OCI-LY1 (cell line): ENCODE data around the gene ITSN1.

Source experiments
- H2AFZ ChIP-seq: fragments of 200-600 bp; sonication (generic), shearing (Covaris generic); 2 replicates; pipeline ENCODE4 v1.6.0; 2014; ENCODE audit warnings: antibody characterized with exemption, mild to moderate bottlenecking, low read length
- H3F3A ChIP-seq: fragments of 200-600 bp; sonication (generic), shearing (Covaris generic); 2 replicates; pipeline ENCODE4 v1.6.0; 2014; ENCODE audit warnings: mild to moderate bottlenecking, antibody characterized with exemption, low read length, moderate library complexity; ENCODE audit not compliant: insufficient read depth
- H3K27ac ChIP-seq: fragments of 200-600 bp; sonication (generic); 2 replicates; pipeline ENCODE4 v1.5.1; 2014; ENCODE audit warnings: low read length, mixed run types, mild to moderate bottlenecking, low read depth; ENCODE audit not compliant: poor library complexity, severe bottlenecking
- H3K27me3 ChIP-seq: fragments of 200-600 bp; sonication (generic); 2 replicates; pipeline ENCODE4 v1.6.0; 2014; ENCODE audit warnings: antibody characterized with exemption, mild to moderate bottlenecking, low read length, moderate library complexity; ENCODE audit not compliant: insufficient read depth
- H3K36me3 ChIP-seq: fragments of 200-600 bp; sonication (generic); 2 replicates; pipeline ENCODE4 v1.6.1; 2014; ENCODE audit warnings: mild to moderate bottlenecking, antibody characterized with exemption, low read length, moderate library complexity, mixed read lengths; ENCODE audit not compliant: insufficient read depth
- H3K4me1 ChIP-seq: fragments of 200-600 bp; sonication (generic); 2 replicates; pipeline ENCODE4 v1.5.1; 2014; ENCODE audit warnings: mild to moderate bottlenecking, low read length, moderate library complexity; ENCODE audit not compliant: insufficient read depth, severe bottlenecking
- H3K4me2 ChIP-seq: fragments of 200-600 bp; sonication (generic), shearing (Covaris generic); 2 replicates; pipeline ENCODE4 v1.6.1; 2014; ENCODE audit warnings: low read length
- H3K4me3 ChIP-seq: fragments of 200-600 bp; sonication (generic); 2 replicates; pipeline ENCODE4 v1.5.1; 2014; ENCODE audit warnings: low read length, low read depth, mild to moderate bottlenecking, mixed read lengths; ENCODE audit not compliant: poor library complexity, severe bottlenecking
- H3K79me2 ChIP-seq: fragments of 200-600 bp; shearing (Covaris generic); 2 replicates; pipeline ENCODE4 v1.6.1; 2016; ENCODE audit warnings: mixed run types, low read length, mixed read lengths; ENCODE audit not compliant: insufficient read depth
- H3K9ac ChIP-seq: fragments of 200-600 bp; sonication (generic), shearing (Covaris generic); 2 replicates; pipeline ENCODE4 v1.6.1; 2014; ENCODE audit warnings: mild to moderate bottlenecking, low read length, mixed read lengths
- H3K9me2 ChIP-seq: fragments of 200-600 bp; sonication (generic), shearing (Covaris generic); 2 replicates; pipeline ENCODE4 v1.6.1; 2014; ENCODE audit warnings: low read depth, mild to moderate bottlenecking, low read length, mixed read lengths
- H3K9me3 ChIP-seq: fragments of 200-600 bp; shearing (Covaris generic); 2 replicates; pipeline ENCODE4 v1.6.1; 2014; ENCODE audit warnings: low read length, mixed read lengths
- H4K20me1 ChIP-seq: fragments of 200-600 bp; sonication (generic), shearing (Covaris generic); 2 replicates; pipeline ENCODE4 v1.6.0; 2016; ENCODE audit warnings: mild to moderate bottlenecking, low read length; ENCODE audit not compliant: insufficient read depth
- EZH2 ChIP-seq: fragments of 200-600 bp; sonication (generic), shearing (Covaris generic); IDR thresholded peaks from 2 replicates; pipeline ENCODE4 v1.8.0; 2017; ENCODE audit warnings: borderline replicate concordance, mixed run types, mild to moderate bottlenecking, antibody characterized with exemption, low read length, moderate library complexity, mixed read lengths
- TF ChIP-seq, protein P1 (sequence below): fragments of 200-600 bp; sonication (generic), shearing (Covaris generic); IDR thresholded peaks from 2 replicates; pipeline ENCODE4 v1.5.1; 2017; ENCODE audit warnings: mild to moderate bottlenecking, antibody characterized with exemption, low read length, moderate library complexity, mixed read lengths

The ITSN1 gene

GRCh38 chr21:33881689-33882440, 239.6 kb downstream of the ITSN1 start:
- Histone ChIP-seq H3K9ac (no peak overlapping the region), H3K36me3 (no peaks in the 10 kb centered on the region), H3K27me3 (no peaks in the 10 kb centered on the region), H3K79me2 (no peaks in the 10 kb centered on the region), H3K4me2 (no peak overlapping the region), H3K9me3 (no peaks in the 10 kb centered on the region), H3K4me1 (no peaks in the 10 kb centered on the region), H3K9me2 (no peaks in the 10 kb centered on the region), H4K20me1 (no peaks in the 10 kb centered on the region), H2AFZ (no peak overlapping the region), H3F3A (no peaks in the 10 kb centered on the region), H3K27ac (no peak overlapping the region), H3K4me3 (no peak overlapping the region)
- TF ChIP-seq, protein P1, sequence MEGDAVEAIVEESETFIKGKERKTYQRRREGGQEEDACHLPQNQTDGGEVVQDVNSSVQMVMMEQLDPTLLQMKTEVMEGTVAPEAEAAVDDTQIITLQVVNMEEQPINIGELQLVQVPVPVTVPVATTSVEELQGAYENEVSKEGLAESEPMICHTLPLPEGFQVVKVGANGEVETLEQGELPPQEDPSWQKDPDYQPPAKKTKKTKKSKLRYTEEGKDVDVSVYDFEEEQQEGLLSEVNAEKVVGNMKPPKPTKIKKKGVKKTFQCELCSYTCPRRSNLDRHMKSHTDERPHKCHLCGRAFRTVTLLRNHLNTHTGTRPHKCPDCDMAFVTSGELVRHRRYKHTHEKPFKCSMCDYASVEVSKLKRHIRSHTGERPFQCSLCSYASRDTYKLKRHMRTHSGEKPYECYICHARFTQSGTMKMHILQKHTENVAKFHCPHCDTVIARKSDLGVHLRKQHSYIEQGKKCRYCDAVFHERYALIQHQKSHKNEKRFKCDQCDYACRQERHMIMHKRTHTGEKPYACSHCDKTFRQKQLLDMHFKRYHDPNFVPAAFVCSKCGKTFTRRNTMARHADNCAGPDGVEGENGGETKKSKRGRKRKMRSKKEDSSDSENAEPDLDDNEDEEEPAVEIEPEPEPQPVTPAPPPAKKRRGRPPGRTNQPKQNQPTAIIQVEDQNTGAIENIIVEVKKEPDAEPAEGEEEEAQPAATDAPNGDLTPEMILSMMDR: no peak
- no peak for TF ChIP-seq EZH2

DNA sequence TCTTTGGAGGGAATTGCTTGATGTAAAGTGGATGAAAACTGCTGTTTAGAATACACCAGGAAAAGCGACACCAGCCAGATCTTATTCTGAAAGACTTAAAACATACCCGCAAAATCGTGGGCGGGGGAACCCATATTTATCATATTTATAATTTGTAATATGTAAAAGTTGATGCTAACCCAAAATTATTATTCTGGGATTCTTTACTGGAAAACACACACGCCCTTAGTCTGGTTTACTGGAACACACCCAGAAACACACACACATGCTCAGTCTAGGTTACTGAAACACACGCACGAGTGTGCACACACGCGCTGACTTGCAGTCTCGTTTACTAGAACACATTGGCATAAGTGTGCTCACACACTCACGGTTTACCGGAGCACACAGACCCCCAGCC, 240.8 kb downstream of the ITSN1 start:
- no peak for TF ChIP-seq EZH2
- TF ChIP-seq, protein P1: no peak
- Histone ChIP-seq H4K20me1 (no peaks in the 10 kb centered on the region), H3K9ac (no peak overlapping the region), H3K9me2 (no peaks in the 10 kb centered on the region), H3F3A (no peaks in the 10 kb centered on the region), H3K79me2 (no peaks in the 10 kb centered on the region), H3K4me3 (no peak overlapping the region), H3K36me3 (no peaks in the 10 kb centered on the region), H3K4me2 (no peak overlapping the region), H3K9me3 (no peaks in the 10 kb centered on the region), H2AFZ (no peak overlapping the region), H3K27ac (no peak overlapping the region), H3K4me1 (no peaks in the 10 kb centered on the region), H3K27me3 (no peaks in the 10 kb centered on the region)

- H2AFZ ChIP-seq: no peak overlapping the region
- no peaks in the 10 kb centered on the region for H3K79me2 ChIP-seq
- H3K9ac ChIP-seq: no peak overlapping the region
- H3K9me3 ChIP-seq: no peaks in the 10 kb centered on the region
- no peak overlapping the region for H3K27ac ChIP-seq
- no peak overlapping the region for H3K4me2 ChIP-seq
- H3K36me3 ChIP-seq: no peaks in the 10 kb centered on the region
- H3K4me1 ChIP-seq: no peaks in the 10 kb centered on the region
- no peaks in the 10 kb centered on the region for H4K20me1 ChIP-seq
- no peaks in the 10 kb centered on the region for H3K9me2 ChIP-seq
- no peak overlapping the region for H3K4me3 ChIP-seq
- H3K27me3 ChIP-seq: peaks cover 8% of the 10 kb centered on the region; the same call in 1 of the 2 replicates
- H3F3A ChIP-seq: no peaks in the 10 kb centered on the region
- no peak for TF ChIP-seq EZH2
- TF ChIP-seq, protein P1: no peak
These were observed 242.3 kb downstream of the ITSN1 start for GRCh38 chr21:33884376-33885171.
